H1 (cell line): ENCODE results near the gene CAST.

Source experiments
- ATF2 ChIP-seq: IDR thresholded peaks from 2 replicates; pipeline ENCODE4 v1.6.1; 2012; ENCODE audit warnings: low read length, inconsistent platforms
- CEBPB ChIP-seq: IDR thresholded peaks from 2 replicates; pipeline ENCODE4 v1.6.1; 2012; ENCODE audit warnings: low read depth, low read length
- CHD2 ChIP-seq: IDR thresholded peaks from 2 replicates; pipeline ENCODE4 v1.6.1; 2012; ENCODE audit warnings: low read length, improper control_type of control experiment
- CTCF ChIP-seq, 3 experiments: IDR thresholded peaks; 1 replicate in 2 of 3; 2 replicates in 1 of 3; pipeline versions ENCODE4 v1.5.1 to v1.6.1; 2011; ENCODE audit warnings: low read length in 3 of 3, mild to moderate bottlenecking in 3 of 3, inconsistent platforms in 2 of 3, low read depth in 1 of 3, moderate library complexity in 1 of 3; ENCODE audit not compliant: insufficient read depth in 1 of 3; ENCODE audit errors: control extremely low read depth in 1 of 3
- EP300 ChIP-seq, 2 experiments: IDR thresholded peaks; 1 replicate in 1 of 2; 2 replicates in 1 of 2; pipeline ENCODE4 v1.6.1; 2011 to 2012; ENCODE audit warnings: low read depth in 2 of 2, low read length in 2 of 2, mild to moderate bottlenecking in 2 of 2, borderline replicate concordance in 1 of 2, inconsistent platforms in 1 of 2, moderate library complexity in 1 of 2
- EZH2 ChIP-seq: fragments of 200-600 bp; sonication (generic); IDR thresholded peaks from 2 replicates; pipeline ENCODE4 v1.7.1; 2012; ENCODE audit warnings: low read depth, mild to moderate bottlenecking, moderate library complexity, low read length, inconsistent platforms; ENCODE audit not compliant: severe bottlenecking
- GTF2F1 ChIP-seq: IDR thresholded peaks from 2 replicates; pipeline ENCODE4 v1.6.1; 2012; ENCODE audit warnings: low read depth, low read length, improper control_type of control experiment, borderline replicate concordance
- POLR2A ChIP-seq, 2 experiments: IDR thresholded peaks; 1 replicate in 1 of 2; 2 replicates in 1 of 2; pipeline ENCODE4 v1.6.1; 2011; ENCODE audit warnings: low read depth in 2 of 2, low read length in 2 of 2, mild to moderate bottlenecking in 2 of 2; ENCODE audit errors: control extremely low read depth in 1 of 2
- POLR2AphosphoS5 ChIP-seq: IDR thresholded peaks from 2 replicates; pipeline ENCODE4 v1.6.1; 2011; ENCODE audit warnings: low read depth, low read length
- SP2 ChIP-seq: IDR thresholded peaks from 2 replicates; pipeline ENCODE4 v1.6.1; 2012; ENCODE audit warnings: mild to moderate bottlenecking, low read length, inconsistent platforms
- SP4 ChIP-seq: IDR thresholded peaks from 2 replicates; pipeline ENCODE4 v1.6.1; 2012; ENCODE audit warnings: low read length, inconsistent platforms
- SRF ChIP-seq: IDR thresholded peaks from 2 replicates; pipeline ENCODE4 v1.6.1; 2011; ENCODE audit warnings: mild to moderate bottlenecking, low read depth, low read length, moderate library complexity
- TCF12 ChIP-seq: IDR thresholded peaks from 2 replicates; pipeline ENCODE4 v1.6.1; 2011; ENCODE audit warnings: low read depth, mild to moderate bottlenecking, low read length
- ZNF274 ChIP-seq: IDR thresholded peaks from 2 replicates; pipeline ENCODE4 v1.7.0; 2012; ENCODE audit warnings: low read length, borderline replicate concordance; ENCODE audit errors: extremely low read depth

DNA sequence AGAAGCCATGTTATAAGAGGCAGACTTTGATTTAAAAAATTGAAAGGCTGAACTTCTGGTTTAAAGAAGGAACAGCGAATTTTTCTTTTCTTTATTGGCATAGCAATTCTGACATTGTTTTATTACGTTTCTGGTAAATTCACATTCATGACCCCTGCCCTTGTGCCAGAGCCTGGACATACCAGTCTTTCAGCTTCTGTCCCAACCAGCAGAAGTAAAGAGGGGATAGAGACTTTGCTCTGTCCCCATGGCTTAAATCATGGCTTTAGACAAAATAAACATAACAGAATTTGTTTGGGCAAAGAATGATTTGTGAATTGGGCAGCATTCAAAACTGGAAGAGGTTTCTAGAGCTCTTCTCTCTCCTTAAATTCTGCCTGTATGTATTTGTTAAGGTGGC is 15.3 kb downstream of the CAST start:
- no peak for TF ChIP-seq SP2
- TF ChIP-seq CTCF (IDR thresholded peaks at IDR 0.05; ENCODE audit: control extremely low read depth in 1 of 3, insufficient read depth in 1 of 3, low read depth in 1 of 3, low read length in 3 of 3), result no peak
- TF ChIP-seq POLR2AphosphoS5, result no peak
- no peak for TF ChIP-seq POLR2A (IDR thresholded peaks at IDR 0.05; ENCODE audit: control extremely low read depth in 1 of 2, low read depth in 2 of 2, low read length in 2 of 2)
- TF ChIP-seq SP4, result no peak
- TF ChIP-seq CEBPB, result no peak
- TF ChIP-seq EP300 (IDR thresholded peaks at IDR 0.05; ENCODE audit: borderline replicate concordance in 1 of 2, low read depth in 2 of 2, low read length in 2 of 2), result no peak
- TF ChIP-seq TCF12, result no peak
- TF ChIP-seq GTF2F1, result no peak
- no peak for TF ChIP-seq ATF2
- TF ChIP-seq CHD2, result no peak
- no peak for TF ChIP-seq SRF
- TF ChIP-seq ZNF274, result no peak
- no peak for TF ChIP-seq EZH2
